BJ (cell line): ENCODE measurements around the gene FARP1. TPM values are rescaled to one million over a fixed set of nuclear protein-coding genes. Genes with fewer than 3 reads are reported as not detected.
A peak's percentile ranks its signal among the peaks of the same experiment; 100 is the strongest.

Source experiments
- CTCF ChIA-PET: fragments of 350-600 bp; formaldehyde crosslinking; extraction: SDS; loops from one replicate; lab custom pipeline; 2021; ENCODE audit warnings: antibody characterized with exemption, inconsistent platforms; lab: Yijun Ruan, JAX
- POLR2A ChIA-PET: fragments of 300-600 bp; sonication (Branson Sonifier 250); formaldehyde crosslinking; extraction: SDS; loops from one replicate; lab custom pipeline; 2021; ENCODE audit warnings: antibody characterized with exemption; lab: Charles Lee
- DNase-seq: peaks from one replicate; pipeline ENCODE4 v3.0.0-alpha.2; 2011; ENCODE audit warnings: low read depth
- H3K27me3 ChIP-seq: 2 replicates; pipeline ENCODE4 v1.6.0; 2011; ENCODE audit warnings: low read length; ENCODE audit not compliant: control insufficient read depth, insufficient read depth
- H3K36me3 ChIP-seq: 2 replicates; pipeline ENCODE4 v1.5.1; 2011; ENCODE audit warnings: low read length; ENCODE audit not compliant: control insufficient read depth, insufficient read depth
- H3K4me3 ChIP-seq: 2 replicates; pipeline ENCODE4 v1.5.1; 2011; ENCODE audit warnings: low read depth, mild to moderate bottlenecking, control low read depth, low read length
- polyA plus RNA-seq: library from polyadenylated mRNA; depleted of rRNA; stranded (reverse); fragments of >200 nt; gene quantifications from 2 replicates; pipeline ENCODE4 v1.2.3, GENCODE V29; 2011
- TF ChIP-seq, protein P1 (sequence below): IDR thresholded peaks from 2 replicates; pipeline ENCODE4 v1.5.1; 2011; ENCODE audit warnings: low read depth, mild to moderate bottlenecking, control low read depth, inconsistent platforms, low read length, moderate library complexity; ENCODE audit not compliant: insufficient read depth

FARP1 gene
- polyA plus RNA-seq, 1 experiment: 64.0 TPM

DNA sequence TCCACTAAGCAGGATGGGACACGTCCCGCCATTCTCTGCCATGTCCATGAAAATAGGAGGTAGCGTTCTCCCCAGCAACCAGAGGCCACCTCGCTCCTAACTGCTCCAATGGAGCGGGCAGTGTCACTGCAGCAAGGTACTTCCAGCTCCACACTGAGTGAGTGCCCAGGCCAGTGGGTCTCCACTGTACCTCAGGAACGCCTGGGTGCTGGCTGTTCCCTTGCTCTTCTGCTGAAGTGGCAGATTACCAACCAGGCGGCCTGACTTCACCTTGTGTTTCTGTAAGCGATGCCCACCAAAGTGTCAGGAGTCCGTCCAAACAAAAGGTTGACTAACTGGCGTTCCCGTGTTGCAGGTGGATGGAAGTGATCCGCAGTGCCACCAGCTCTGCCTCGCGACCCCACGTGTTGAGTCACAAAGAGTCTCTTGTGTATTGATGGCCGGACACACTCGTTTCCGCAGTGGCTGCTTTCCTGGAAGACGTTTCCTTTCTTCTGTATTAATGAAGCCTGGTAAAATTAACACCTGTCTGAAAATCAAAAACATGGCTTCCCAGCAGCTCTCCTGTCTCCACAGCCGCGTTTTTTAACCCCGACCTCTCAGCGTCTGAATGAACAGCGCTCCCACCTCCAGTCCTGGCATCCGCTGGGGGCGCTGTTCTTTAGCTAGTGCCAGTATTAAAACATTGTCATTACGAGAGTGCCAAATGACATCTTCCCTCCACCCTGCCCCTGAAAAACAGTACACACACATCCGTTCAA, 305.2 kb downstream of the FARP1 start:
- DNase-seq: no peak
- peaks cover 38% of the 10 kb centered on the region for H3K36me3 ChIP-seq
- POLR2A ChIA-PET: no interaction called here
- CTCF ChIA-PET: interaction anchor here (0.5 to 7.1 kb wide), 10 partner anchors 19 to 280 kb away, joined by 3 to 91 read pairs (median 3); no protein-coding TSS in a partner anchor
- H3K4me3 ChIP-seq: no peak overlapping the region
- H3K27me3 ChIP-seq: no peaks in the 10 kb centered on the region
- TF ChIP-seq, protein P1, sequence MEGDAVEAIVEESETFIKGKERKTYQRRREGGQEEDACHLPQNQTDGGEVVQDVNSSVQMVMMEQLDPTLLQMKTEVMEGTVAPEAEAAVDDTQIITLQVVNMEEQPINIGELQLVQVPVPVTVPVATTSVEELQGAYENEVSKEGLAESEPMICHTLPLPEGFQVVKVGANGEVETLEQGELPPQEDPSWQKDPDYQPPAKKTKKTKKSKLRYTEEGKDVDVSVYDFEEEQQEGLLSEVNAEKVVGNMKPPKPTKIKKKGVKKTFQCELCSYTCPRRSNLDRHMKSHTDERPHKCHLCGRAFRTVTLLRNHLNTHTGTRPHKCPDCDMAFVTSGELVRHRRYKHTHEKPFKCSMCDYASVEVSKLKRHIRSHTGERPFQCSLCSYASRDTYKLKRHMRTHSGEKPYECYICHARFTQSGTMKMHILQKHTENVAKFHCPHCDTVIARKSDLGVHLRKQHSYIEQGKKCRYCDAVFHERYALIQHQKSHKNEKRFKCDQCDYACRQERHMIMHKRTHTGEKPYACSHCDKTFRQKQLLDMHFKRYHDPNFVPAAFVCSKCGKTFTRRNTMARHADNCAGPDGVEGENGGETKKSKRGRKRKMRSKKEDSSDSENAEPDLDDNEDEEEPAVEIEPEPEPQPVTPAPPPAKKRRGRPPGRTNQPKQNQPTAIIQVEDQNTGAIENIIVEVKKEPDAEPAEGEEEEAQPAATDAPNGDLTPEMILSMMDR: peak; percentile 69

- ChIA-PET CTCF (interaction anchor here (1.0 to 7.1 kb wide), 7 partner anchors 107 to 279 kb away, joined by 3 to 91 read pairs (median 4); no protein-coding TSS in a partner anchor), POLR2A (no interaction called here)
- no peak overlapping the region for H3K4me3 ChIP-seq
- H3K27me3 ChIP-seq: no peaks in the 10 kb centered on the region
- H3K36me3 ChIP-seq: peaks cover 38% of the 10 kb centered on the region
- TF ChIP-seq, protein P1: no peak
- DNase-seq: no peak
Measured at GRCh38 chr13:98448642-98448928, 305.7 kb downstream of the FARP1 start.

- CTCF ChIA-PET: interaction anchor here (1.8 to 2.5 kb wide), 2 partner anchors 204 to 223 kb away, joined by 10 to 12 read pairs; no protein-coding TSS in a partner anchor
- POLR2A ChIA-PET: no interaction called here
- H3K36me3 ChIP-seq: peaks cover 38% of the 10 kb centered on the region
- H3K27me3 ChIP-seq: no peaks in the 10 kb centered on the region
- DNase-seq: no peak
- H3K4me3 ChIP-seq: no peak overlapping the region
- TF ChIP-seq, protein P1: no peak
Measured at GRCh38 chr13:98449273-98449672, 306.4 kb downstream of the FARP1 start.

DNA sequence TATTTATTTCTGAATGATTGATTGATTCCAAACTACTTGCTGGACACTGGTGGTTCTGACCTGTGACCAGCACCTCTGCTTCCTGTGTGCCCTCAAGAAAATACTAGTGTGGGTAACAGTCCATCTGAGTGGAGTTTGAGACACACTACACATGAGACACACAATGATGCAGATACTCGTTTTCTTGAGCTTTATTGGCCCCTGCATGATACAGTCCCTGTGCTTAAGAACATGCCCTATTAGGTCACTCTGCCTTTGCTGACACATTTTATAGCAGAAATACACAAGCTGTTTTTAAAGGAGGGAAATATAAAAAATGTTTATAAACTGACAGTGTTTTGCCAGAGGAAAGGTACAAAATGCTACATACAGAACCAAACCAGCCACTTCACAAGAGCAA, 307.1 kb downstream of the FARP1 start:
- CTCF ChIA-PET: interaction anchor here (0.6 to 2.5 kb wide), 4 partner anchors 9 to 223 kb away, joined by 3 to 12 read pairs (median 8); no protein-coding TSS in a partner anchor
- POLR2A ChIA-PET: no interaction called here
- Histone ChIP-seq H3K27me3 (no peaks in the 10 kb centered on the region), H3K4me3 (no peak overlapping the region), H3K36me3 (peaks cover 36% of the 10 kb centered on the region)
- TF ChIP-seq, protein P1: no peak
- no peak for DNase-seq

DNA sequence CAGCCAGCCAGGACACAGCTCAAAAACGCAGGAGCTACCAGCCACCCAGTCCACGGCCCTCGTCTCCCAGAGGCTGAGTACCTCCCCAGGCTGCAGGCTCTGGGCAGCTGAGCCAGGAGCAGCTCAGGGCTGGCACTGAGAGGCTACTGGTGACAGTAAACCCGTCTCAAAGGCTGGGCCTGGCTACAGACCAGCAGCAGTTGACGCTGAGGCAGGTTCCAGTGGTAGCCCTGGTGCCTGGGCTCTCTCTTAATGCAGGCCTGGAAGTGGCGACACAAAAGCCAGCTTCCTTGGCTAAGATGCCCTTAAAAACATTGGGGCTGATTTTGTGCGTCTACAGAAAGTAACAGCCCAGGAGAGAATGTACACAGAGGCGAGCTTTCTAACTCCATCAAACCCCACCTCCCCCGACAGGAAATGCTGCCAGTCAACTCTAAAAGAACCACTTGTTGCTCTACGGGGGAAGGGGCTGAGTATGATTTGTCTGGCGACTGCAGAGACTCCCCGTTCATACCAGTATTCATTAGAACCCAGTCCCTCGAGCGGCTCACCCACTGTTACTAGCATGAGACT, 307.7 kb downstream of the FARP1 start:
- ChIA-PET POLR2A (no interaction called here), CTCF (interaction anchor here (1.8 to 2.5 kb wide), 3 partner anchors 17 to 222 kb away, joined by 7 to 12 read pairs (median 10); no protein-coding TSS in a partner anchor)
- H3K36me3 ChIP-seq: peaks cover 35% of the 10 kb centered on the region
- TF ChIP-seq, protein P1: no peak
- H3K4me3 ChIP-seq: no peak overlapping the region
- no peak for DNase-seq
- no peaks in the 10 kb centered on the region for H3K27me3 ChIP-seq
